Bronchial epithelial cell (primary cell): Measurements from ENCODE around the gene SERINC5. TPM values are rescaled to one million over a fixed set of nuclear protein-coding genes. Genes with fewer than 3 reads are reported as not detected.
"Not testable (repeated sequence)": the region's sequence is repeated elsewhere in the genome, so short reads cannot be mapped to it uniquely, and the experiment has no call there.

Experiments
- DNase-seq: peaks from one replicate; pipeline ENCODE4 v3.0.0-alpha.2; 2010; ENCODE audit warnings: low read depth
- FAIRE-seq: peaks from 2 replicates; lab custom pipeline; 2011; peaks lifted over from hg19 to GRCh38; lab: Jason Lieb, UNC
- H3K27me3 ChIP-seq: 2 replicates; pipeline ENCODE4 v1.5.1; 2011; ENCODE audit warnings: low read length; ENCODE audit not compliant: control insufficient read depth, insufficient read depth
- H3K36me3 ChIP-seq: 2 replicates; pipeline ENCODE4 v1.5.1; 2011; ENCODE audit warnings: low read length; ENCODE audit not compliant: control insufficient read depth, insufficient read depth
- H3K4me3 ChIP-seq: 2 replicates; pipeline ENCODE4 v1.5.1; 2011; ENCODE audit warnings: mild to moderate bottlenecking, low read depth, low read length, control low read depth
- total RNA-seq: library from RNA; depleted of rRNA; stranded (reverse); fragments of >200 nt; gene quantifications from 2 replicates; pipeline ENCODE4 v1.2.1, GENCODE V29; 2014
- TF ChIP-seq, protein P1 (sequence below): IDR thresholded peaks from 2 replicates; pipeline ENCODE4 v1.5.1; 2011; ENCODE audit warnings: mild to moderate bottlenecking, moderate library complexity, low read length, control low read depth, inconsistent platforms; ENCODE audit not compliant: insufficient read depth, severe bottlenecking

SERINC5 gene
- total RNA-seq, 1 donor from 2014 or later: 33.4 TPM

DNA sequence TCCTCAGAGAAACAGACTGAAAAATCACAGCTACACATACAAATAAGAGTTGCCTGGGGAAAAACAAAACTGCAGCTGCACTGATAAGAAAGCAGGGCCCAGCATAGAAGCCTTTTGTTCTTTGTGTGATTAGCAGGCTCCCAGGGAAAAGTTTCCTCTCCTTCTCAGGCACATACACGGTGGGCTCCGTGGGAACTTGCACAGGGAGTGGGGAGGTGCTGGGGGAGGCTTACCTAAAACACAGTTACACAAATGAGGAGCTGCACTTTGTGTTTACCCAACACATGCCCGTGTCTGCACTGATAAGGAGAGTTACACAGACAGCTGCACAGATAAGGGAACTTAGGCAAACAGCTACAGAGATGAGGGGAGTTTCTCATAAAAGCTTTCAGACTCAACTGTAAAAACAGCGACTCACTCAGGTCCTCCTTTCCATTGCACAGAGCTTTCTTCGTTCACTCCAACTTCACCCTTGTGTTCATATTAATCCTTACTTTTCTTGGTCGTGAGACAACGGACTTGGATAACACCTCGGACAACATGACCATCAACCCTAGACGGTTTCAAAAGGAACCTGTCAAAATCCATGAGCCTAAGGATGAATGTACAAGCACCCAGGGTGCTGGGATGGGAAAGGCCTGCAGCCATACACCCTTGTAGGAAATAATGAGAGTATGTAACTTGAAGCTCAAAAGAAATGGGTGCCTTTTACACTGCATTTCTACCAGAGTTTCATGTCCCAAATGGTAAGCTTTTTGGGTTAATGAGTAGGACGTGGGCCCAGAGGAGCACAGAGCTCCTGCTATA, 50.8 kb downstream of the SERINC5 start:
- peak; percentile 82 for FAIRE-seq
- H3K27me3 ChIP-seq: no peaks in the 10 kb centered on the region
- no peak overlapping the region for H3K4me3 ChIP-seq
- no peak for DNase-seq
- TF ChIP-seq, protein P1, sequence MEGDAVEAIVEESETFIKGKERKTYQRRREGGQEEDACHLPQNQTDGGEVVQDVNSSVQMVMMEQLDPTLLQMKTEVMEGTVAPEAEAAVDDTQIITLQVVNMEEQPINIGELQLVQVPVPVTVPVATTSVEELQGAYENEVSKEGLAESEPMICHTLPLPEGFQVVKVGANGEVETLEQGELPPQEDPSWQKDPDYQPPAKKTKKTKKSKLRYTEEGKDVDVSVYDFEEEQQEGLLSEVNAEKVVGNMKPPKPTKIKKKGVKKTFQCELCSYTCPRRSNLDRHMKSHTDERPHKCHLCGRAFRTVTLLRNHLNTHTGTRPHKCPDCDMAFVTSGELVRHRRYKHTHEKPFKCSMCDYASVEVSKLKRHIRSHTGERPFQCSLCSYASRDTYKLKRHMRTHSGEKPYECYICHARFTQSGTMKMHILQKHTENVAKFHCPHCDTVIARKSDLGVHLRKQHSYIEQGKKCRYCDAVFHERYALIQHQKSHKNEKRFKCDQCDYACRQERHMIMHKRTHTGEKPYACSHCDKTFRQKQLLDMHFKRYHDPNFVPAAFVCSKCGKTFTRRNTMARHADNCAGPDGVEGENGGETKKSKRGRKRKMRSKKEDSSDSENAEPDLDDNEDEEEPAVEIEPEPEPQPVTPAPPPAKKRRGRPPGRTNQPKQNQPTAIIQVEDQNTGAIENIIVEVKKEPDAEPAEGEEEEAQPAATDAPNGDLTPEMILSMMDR: no peak
- H3K36me3 ChIP-seq: peaks cover 6% of the 10 kb centered on the region

DNA sequence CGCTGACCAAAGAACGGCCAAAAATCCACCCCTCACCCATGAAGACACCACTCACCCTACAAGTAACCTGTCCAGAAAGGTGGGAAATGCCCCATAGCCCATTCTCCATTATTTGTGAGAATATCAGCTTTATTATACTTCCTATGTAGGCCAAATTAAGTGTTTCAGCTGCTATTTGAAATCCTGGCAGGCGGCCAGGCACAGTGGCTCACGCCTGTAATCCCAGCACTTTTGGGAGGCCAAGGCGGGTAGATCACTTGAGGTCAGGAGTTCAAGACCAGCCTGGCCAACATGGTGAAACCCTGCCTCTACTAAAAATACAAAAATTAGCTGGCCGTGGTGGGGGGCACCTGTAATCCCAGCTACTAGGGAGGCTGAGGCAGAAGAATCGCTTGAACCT, 54.1 kb downstream of the SERINC5 start:
- not testable (repeated sequence) for H3K27me3 ChIP-seq, H3K4me3 ChIP-seq, DNase-seq, FAIRE-seq, H3K36me3 ChIP-seq

DNA sequence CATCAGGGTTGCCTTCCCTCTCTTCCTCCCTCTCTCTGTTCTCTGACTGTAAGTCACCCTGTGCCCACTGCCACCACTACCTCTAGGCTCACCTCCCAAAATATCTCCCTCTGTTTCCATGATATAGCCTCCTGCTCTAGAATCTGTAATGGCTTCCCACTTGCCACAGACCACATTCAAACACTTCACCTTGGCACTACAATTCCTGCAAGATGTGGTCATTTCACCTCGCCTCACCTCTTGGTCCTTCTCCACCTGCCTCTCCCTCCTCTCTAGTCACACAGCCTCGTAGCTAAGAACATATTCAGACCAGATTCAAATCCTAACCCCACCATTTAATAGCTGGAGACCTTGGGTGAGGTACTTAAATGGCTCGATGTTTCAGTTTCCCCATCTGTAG, 56.9 kb downstream of the SERINC5 start:
- TF ChIP-seq, protein P1: no peak
- Histone ChIP-seq H3K36me3 (peaks cover 7% of the 10 kb centered on the region), H3K27me3 (no peaks in the 10 kb centered on the region), H3K4me3 (no peak overlapping the region)
- no peak for FAIRE-seq
- no peak for DNase-seq

DNA sequence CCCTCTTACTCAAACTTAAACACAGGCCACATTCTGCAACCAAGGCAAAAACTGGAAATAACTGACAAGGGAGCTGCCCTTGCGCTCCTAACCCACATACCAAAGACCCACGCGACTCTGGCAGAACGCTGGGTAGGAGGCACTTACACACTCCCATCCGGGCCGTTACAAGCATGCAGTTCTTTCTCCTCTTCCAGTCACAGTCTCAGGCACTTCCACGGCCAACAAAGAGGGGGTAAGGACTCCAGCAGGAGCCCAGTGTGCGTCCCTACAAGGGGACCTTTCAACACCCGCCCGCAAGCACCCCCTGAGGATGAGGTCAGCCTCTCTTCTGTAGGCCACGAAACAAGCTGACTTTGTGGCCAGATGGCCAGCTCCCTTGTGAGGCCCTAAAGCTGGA, 57.4 kb downstream of the SERINC5 start:
- no peak for FAIRE-seq
- no peak overlapping the region for H3K4me3 ChIP-seq

DNA sequence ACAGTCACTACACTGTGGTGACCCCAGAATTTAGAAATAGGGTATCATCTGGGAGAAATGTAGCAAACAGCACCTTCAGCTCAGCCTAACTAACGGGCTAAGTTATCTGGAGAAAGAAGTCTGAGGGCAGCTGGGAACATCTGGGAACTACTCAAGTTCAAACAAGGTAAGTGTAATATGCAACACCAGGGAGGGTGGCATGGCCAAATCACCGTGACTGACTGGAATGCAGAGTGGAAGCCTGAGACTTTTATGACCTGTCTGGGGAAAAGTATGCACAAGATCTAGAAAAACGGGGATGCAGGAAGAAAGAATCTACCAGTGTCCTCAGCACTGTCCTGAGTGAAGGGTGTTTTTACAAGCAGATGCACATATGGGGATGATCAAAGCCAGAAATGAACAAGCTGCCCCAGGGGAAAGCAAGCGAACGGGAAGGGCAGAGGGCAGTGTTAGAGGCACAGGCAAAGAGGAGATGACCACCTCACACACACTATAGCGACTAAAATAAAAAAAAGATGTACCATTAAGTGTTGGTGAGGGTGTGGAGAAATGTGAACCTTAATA, 59.9 kb downstream of the SERINC5 start:
- TF ChIP-seq, protein P1: no peak
- peak; percentile 43 for FAIRE-seq
- H3K36me3 ChIP-seq: peaks cover 1% of the 10 kb centered on the region
- H3K4me3 ChIP-seq: no peak overlapping the region
- no peaks in the 10 kb centered on the region for H3K27me3 ChIP-seq
- DNase-seq: no peak

More for the DNA sequence above, 57.4 kb downstream of the SERINC5 start:
- Histone ChIP-seq H3K36me3 (peaks cover 7% of the 10 kb centered on the region), H3K27me3 (no peaks in the 10 kb centered on the region)
- no peak for DNase-seq
- TF ChIP-seq, protein P1: no peak

DNA sequence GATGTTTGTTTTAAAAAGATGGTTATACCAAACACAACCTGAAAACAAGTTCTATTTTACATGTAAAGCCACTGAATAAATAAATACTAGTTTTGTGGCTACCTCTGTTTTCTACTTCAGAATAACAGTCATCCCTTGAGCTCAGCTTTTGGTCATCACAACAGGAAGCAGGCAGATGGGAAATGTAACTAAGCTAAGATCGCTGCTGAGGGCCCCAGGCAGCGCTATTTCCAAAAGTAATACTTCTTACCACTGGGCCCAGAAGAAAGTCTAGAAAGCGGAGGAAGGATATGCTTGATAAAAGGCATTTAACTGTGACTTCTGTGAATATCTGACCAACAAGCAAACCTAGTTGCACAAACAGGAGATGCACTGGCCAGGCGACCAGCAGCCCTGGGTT, 61.4 kb downstream of the SERINC5 start:
- TF ChIP-seq, protein P1: no peak
- no peak overlapping the region for H3K4me3 ChIP-seq
- no peaks in the 10 kb centered on the region for H3K27me3 ChIP-seq
- peaks cover 1% of the 10 kb centered on the region for H3K36me3 ChIP-seq
- FAIRE-seq (no peak), DNase-seq (no peak)
